GM12865 (cell line): ENCODE data around the gene TUBB.

Source experiments
- DNase-seq: peaks from one replicate; pipeline ENCODE4 v3.0.0; 2010; ENCODE audit warnings: low read depth
- H3K4me3 ChIP-seq: 2 replicates; pipeline ENCODE4 v1.5.1; 2011; ENCODE audit warnings: mild to moderate bottlenecking, low read depth, low read length, control low read depth
- TF ChIP-seq, protein P1 (sequence below): IDR thresholded peaks from 2 replicates; pipeline ENCODE4 v1.5.1; 2011; ENCODE audit warnings: low read length, control low read depth, low read depth, inconsistent platforms; ENCODE audit not compliant: insufficient read depth; ENCODE audit errors: missing control alignments

TUBB gene

DNA sequence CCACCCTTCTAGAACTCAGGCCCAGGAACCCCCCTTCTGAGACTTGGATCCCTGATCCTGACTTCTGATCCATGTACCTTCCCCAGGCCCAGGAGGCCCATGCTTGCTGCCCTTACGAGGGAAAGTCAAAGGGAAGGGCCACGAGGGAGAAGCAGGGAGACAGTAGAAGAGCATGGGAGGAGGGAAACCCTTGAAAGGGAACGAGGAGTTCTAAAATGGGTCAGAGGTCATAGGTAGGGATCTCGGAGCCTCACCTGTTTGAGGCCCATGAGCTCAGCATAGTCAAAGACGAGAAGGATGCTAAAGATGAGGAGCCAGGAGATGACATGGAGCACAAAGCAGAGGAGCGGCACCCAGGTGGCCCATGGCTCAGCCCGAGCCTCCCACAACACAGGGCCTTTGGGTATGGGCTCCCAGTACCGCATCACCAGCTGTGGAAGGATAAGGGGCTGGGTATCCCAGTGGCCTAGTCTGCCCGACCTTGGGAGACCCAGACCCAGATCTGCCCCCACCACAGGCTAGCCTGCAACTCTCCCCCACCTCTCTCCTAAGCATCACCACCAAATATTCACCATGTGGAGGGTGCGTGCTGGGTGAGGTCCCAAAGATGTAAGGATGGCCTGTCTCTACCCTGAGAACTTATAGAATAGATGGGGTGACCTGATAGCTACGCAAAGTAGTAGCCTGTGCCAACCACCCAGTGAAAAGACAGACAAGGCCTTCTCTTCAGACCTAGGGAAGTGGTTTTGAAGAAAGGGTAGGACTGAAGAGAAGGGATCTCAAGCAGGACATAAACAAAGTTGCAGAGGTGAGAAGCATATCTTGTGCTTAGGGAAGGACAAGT lies 30.9 kb upstream of the TUBB start:
- H3K4me3 ChIP-seq = peak overlapping the region; percentile 96
- TF ChIP-seq, protein P1, sequence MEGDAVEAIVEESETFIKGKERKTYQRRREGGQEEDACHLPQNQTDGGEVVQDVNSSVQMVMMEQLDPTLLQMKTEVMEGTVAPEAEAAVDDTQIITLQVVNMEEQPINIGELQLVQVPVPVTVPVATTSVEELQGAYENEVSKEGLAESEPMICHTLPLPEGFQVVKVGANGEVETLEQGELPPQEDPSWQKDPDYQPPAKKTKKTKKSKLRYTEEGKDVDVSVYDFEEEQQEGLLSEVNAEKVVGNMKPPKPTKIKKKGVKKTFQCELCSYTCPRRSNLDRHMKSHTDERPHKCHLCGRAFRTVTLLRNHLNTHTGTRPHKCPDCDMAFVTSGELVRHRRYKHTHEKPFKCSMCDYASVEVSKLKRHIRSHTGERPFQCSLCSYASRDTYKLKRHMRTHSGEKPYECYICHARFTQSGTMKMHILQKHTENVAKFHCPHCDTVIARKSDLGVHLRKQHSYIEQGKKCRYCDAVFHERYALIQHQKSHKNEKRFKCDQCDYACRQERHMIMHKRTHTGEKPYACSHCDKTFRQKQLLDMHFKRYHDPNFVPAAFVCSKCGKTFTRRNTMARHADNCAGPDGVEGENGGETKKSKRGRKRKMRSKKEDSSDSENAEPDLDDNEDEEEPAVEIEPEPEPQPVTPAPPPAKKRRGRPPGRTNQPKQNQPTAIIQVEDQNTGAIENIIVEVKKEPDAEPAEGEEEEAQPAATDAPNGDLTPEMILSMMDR = no peak
- DNase-seq = peak; percentile 26

DNA sequence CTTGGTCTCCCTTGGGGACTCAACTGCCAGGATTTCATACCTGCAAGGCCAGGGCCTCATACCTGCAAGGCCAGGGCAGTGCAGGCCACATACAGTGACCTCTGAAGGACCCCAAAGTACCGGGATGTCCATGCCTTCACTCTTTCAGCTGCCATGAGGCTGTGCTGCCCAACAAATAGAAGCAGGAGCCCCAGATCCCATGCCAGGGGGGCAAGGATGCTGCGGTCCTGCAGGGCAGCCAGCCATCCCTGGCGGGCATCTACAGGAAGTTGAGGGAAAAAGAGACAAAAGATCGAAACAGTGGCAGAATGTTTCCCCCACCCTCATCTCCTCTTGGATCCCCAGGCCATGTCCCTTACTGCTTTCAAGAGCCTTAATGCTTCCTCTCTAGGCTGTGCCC lies 30.2 kb upstream of the TUBB start:
- TF ChIP-seq, protein P1 = no peak
- H3K4me3 ChIP-seq = peak overlapping the region; percentile 96
- no peak for DNase-seq

DNA sequence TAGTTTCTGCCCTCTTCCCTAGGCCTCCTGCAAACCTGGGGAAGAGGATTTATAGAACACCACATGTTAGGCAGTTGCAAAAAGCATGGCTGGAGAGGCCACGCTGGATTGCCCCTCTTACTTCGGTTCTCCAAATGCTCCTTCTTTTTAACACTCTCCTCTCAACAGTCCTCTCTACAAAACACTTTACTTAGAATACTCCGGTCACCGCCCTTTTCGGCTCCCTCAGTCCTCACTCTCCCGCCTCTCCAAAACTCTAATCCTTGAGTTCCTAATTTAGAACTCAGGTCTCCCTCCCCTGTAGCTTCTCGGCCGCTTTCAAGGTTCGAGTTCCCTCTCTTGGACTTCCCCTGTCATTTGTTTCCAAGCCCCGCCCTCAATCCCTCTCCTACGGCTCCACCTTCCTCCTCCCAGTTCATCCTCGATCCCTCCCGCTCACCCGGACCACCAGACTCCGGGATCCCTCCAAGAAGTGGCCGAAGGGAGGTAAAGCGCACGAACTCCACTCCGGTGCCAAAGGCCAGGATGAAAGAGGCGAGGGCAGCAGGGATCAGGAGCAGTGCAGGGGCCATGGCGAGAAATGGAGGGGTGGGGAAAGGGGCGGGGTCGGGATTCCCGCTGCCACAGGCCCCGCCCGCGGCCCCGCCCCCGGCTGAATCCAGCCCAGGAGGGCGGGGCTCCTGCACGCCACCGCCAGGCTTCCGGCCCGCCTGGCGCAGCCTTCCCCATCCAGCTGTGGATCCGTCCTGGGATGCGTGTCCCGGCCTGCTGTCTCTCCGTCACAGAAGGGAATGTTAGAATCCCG lies 29.5 kb upstream of the TUBB start, which contains the start of gene NRM:
Gene NRM (minus strand): TSS at position 582 of the 805 bp plus-strand sequence. CDS start 10 bp downstream, at position 572.
- DNase-seq = peak; percentile 84
- H3K4me3 ChIP-seq = peak within 1 kb of the TSS; percentile 96
- TF ChIP-seq, protein P1 = no peak

DNA sequence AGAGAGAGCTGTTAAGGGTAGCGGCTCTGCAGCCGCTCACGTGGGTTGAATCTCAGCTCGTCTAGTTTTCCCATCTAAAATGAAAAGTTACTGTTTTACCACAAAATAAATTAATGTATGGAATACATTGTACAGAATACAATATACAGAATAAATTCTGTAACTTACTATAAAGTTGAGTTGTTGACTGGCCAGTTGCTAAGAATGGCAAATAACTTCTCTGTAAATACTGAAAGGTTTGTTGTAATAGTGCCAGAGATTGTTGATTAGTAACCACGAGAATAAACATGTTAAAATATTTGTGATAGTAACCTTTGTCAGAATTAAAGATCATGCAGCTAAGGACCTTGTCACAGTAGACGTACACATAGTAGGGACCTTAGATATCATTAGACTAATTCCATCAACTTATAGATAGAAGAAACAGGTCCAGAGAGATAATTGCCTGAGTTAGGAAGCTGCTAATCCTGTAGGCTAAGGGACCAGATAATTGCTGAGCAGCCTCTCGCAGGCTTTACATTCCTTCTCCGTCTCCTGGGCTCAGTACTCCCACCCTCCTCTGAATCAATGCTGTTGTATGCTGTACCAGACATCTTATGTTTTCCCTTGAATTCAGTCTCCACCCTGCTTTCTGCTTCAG lies 28.8 kb upstream of the TUBB start:
- H3K4me3 ChIP-seq = peak overlapping the region; percentile 96
- DNase-seq = no peak
- TF ChIP-seq, protein P1 = no peak

DNA sequence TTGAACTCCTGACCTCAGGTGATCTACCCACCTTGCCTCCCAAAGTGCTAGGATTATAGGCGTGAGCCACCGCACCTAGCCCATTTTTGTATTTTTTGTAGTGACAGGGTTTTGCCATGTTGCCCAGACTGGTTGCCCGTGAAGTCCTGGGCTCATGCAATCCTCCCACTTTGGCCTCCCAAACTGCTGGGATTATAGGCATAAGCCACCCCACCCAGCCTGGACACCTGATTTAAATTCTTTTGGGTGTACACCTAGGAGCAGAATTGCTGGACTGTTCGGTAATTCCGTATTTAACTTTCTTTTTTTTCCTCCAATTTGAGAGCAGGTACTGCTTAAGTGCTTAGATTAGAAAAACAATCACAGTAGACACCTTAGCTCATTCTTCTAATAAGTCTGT lies 23.7 kb upstream of the TUBB start:
- DNase-seq = no peak
- no peak overlapping the region for H3K4me3 ChIP-seq
- TF ChIP-seq, protein P1 = no peak

DNA sequence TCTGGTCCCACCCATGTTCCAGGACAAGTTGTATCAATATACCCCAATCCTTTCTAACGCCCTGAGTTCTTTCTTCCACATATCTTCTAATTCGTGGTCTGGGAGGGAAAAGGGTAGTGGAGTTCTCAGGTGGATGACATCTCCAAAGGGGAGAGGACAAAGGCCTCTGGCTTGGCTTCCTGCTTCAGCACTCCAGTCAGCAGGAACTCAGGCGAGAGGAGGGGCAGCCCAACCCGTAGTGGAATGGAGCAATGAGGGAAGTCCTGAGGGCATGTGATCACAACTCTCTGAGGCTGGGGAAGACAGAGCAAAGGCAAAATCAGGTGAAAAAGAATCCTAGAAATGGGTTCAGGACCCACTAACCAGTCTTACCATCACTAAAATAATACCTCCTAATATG lies 19.8 kb upstream of the TUBB start:
- TF ChIP-seq, protein P1 = no peak
- no peak for DNase-seq
- H3K4me3 ChIP-seq = no peak overlapping the region
